Measurements from ENCODE around the gene ALDH7A1. TPM values are rescaled to one million over a fixed set of nuclear protein-coding genes. Genes with fewer than 3 reads are reported as not detected.
"Not testable (repeated sequence)": the region's sequence is repeated elsewhere in the genome, so short reads cannot be mapped to it uniquely, and the experiment has no call there.

Gene ALDH7A1
- total RNA-seq, 1 donor from 2014 or later: 44.2 TPM

- no peak for TF ChIP-seq CTCF (IDR thresholded peaks at IDR 0.05; ENCODE audit: insufficient read depth, low read length, severe bottlenecking)
- peaks cover 8% of the 10 kb centered on the region for H3K36me3 ChIP-seq (ENCODE audit: control insufficient read depth, insufficient read depth, low read length)
- FAIRE-seq (no peak), DNase-seq (ENCODE audit: low read depth) (no peak)
- no peak overlapping the region for H3K4me3 ChIP-seq (ENCODE audit: low read depth, low read length)
- no peaks in the 10 kb centered on the region for H3K27me3 ChIP-seq (ENCODE audit: control insufficient read depth, insufficient read depth, low read length)
Measured at GRCh38 chr5:126576974-126577373, 18.0 kb downstream of the ALDH7A1 start.

DNA sequence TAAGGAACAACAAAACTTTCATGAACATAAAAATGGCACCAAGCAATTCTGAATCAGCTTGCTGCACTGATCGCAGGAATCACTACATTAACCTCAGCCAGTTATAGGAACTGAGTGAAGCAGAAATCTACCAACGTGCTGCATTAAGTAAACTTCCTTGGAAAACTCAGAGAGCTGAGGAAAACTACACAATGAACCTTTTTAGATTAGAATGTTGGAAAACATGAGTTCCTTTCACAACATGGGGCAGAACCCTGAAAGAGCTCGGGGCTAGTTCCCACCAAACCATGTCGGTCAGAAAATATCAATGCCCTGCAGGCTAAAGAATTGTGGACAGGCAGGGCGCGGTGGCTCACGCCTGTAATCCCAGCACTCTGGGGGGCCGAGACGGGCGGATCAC is 19.4 kb downstream of the ALDH7A1 start:
- H3K36me3 ChIP-seq (ENCODE audit: control insufficient read depth, insufficient read depth, low read length): peaks cover 6% of the 10 kb centered on the region
- H3K4me3 ChIP-seq (ENCODE audit: low read depth, low read length): no peak overlapping the region

GRCh38 chr5:126568206-126568755 is 26.7 kb downstream of the ALDH7A1 start:
- no peak for TF ChIP-seq CTCF (IDR thresholded peaks at IDR 0.05; ENCODE audit: insufficient read depth, low read length, severe bottlenecking)
- H3K4me3 ChIP-seq (ENCODE audit: low read depth, low read length): no peak overlapping the region
- FAIRE-seq (no peak), DNase-seq (ENCODE audit: low read depth) (no peak)
- peaks cover 16% of the 10 kb centered on the region for H3K36me3 ChIP-seq (ENCODE audit: control insufficient read depth, insufficient read depth, low read length)
- H3K27me3 ChIP-seq (ENCODE audit: control insufficient read depth, insufficient read depth, low read length): no peaks in the 10 kb centered on the region

More for the DNA sequence above, 19.4 kb downstream of the ALDH7A1 start:
- FAIRE-seq (no peak), DNase-seq (ENCODE audit: low read depth) (no peak)
- no peaks in the 10 kb centered on the region for H3K27me3 ChIP-seq (ENCODE audit: control insufficient read depth, insufficient read depth, low read length)
- TF ChIP-seq CTCF (IDR thresholded peaks at IDR 0.05; ENCODE audit: insufficient read depth, low read length, severe bottlenecking): no peak

DNA sequence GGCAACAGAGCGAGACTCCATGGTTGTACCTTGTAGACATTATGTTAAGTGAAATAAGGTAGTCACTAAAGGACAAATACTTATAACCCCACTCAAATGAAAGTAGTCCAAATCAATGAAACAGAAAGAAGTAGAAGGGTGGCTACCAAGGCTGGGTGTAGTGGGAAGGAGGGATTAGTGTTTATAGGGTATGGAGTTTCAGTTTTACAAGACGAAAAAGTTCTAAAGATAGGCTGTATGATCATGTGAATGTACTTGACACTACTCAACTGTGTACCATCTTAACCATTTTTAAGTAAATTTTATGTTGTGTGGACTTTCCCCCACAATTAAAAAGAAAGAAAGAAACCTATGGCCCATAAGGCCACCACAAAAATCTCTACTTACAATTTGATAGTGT is 32.2 kb downstream of the ALDH7A1 start:
- no peak for FAIRE-seq
- DNase-seq (ENCODE audit: low read depth): no peak
- H3K36me3 ChIP-seq (ENCODE audit: control insufficient read depth, insufficient read depth, low read length): peaks cover 14% of the 10 kb centered on the region

GRCh38 chr5:126561908-126562307 is 33.1 kb downstream of the ALDH7A1 start:
- TF ChIP-seq CTCF (IDR thresholded peaks at IDR 0.05; ENCODE audit: insufficient read depth, low read length, severe bottlenecking): no peak
- Histone ChIP-seq H3K4me3 (ENCODE audit: low read depth, low read length) (no peak overlapping the region), H3K27me3 (ENCODE audit: control insufficient read depth, insufficient read depth, low read length) (no peaks in the 10 kb centered on the region), H3K36me3 (ENCODE audit: control insufficient read depth, insufficient read depth, low read length) (peaks cover 14% of the 10 kb centered on the region)
- FAIRE-seq: no peak
- no peak for DNase-seq (ENCODE audit: low read depth)

More for the DNA sequence above, 32.2 kb downstream of the ALDH7A1 start:
- Histone ChIP-seq H3K27me3 (ENCODE audit: control insufficient read depth, insufficient read depth, low read length) (no peaks in the 10 kb centered on the region), H3K4me3 (ENCODE audit: low read depth, low read length) (no peak overlapping the region)
- TF ChIP-seq CTCF (IDR thresholded peaks at IDR 0.05; ENCODE audit: insufficient read depth, low read length, severe bottlenecking): no peak

DNA sequence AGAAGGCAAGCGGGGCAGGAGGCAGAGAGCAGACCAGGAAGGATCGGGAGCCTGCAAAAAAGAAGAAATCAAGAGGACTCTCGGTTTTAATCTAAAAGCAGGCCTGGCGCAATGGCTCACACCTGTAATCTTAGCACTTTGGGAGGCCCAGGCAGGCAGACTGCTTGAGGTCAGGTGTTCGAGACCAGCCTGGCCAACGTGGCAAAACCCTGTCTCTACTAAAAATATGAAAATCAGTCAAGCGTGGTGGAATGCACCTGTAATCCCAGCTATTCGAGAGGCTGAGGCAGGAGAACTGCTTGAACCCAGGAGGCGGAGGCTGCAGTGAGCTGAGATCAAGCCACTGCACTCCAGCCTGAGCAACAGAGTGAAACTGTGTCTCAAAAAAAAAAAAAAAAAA is 39.9 kb downstream of the ALDH7A1 start:
- not testable (repeated sequence) for H3K4me3 ChIP-seq (ENCODE audit: low read depth, low read length); FAIRE-seq; DNase-seq (ENCODE audit: low read depth); H3K27me3 ChIP-seq (ENCODE audit: control insufficient read depth, insufficient read depth, low read length)
- H3K36me3 ChIP-seq (ENCODE audit: control insufficient read depth, insufficient read depth, low read length): peaks cover 29% of the 10 kb centered on the region

Measured in bronchial epithelial cell (primary cell).